HPDE6-E6E7 (cell line): ENCODE results near the gene RGPD3.
"Not testable (repeated sequence)": the region's sequence is repeated elsewhere in the genome, so short reads cannot be mapped to it uniquely, and the experiment has no call there.

ENCODE experiments used
- DNase-seq: peaks from one replicate; pipeline ENCODE4 v3.0.0; 2011; ENCODE audit warnings: missing footprints; ENCODE audit errors: extremely low spot score

RGPD3 gene

GRCh38 chr2:106486551-106487385 lies 18.6 kb upstream of the RGPD3 start, which contains the start of gene CD8B2:
Gene CD8B2 (plus strand): TSS chr2:106487364. CDS start chr2:106487427, 63 bp downstream.
- not testable (repeated sequence) for DNase-seq

- not testable (repeated sequence) for DNase-seq
Measured at GRCh38 chr2:106479563-106479962, 11.3 kb upstream of the RGPD3 start.

GRCh38 chr2:106477647-106478046 lies 9.4 kb upstream of the RGPD3 start:
- not testable (repeated sequence) for DNase-seq

GRCh38 chr2:106470658-106471057 lies 2.4 kb upstream of the RGPD3 start:
- DNase-seq: not testable (repeated sequence)

GRCh38 chr2:106467516-106467915 lies 697 bp downstream of the RGPD3 start:
- not testable (repeated sequence) for DNase-seq

- not testable (repeated sequence) for DNase-seq
Measured at GRCh38 chr2:106461882-106462281, 6.3 kb downstream of the RGPD3 start.

- not testable (repeated sequence) for DNase-seq
Measured at GRCh38 chr2:106390680-106391079, 77.5 kb downstream of the RGPD3 start.

- DNase-seq: not testable (repeated sequence)
Measured at GRCh38 chr2:106388814-106389410, 79.3 kb downstream of the RGPD3 start.

- not testable (repeated sequence) for DNase-seq
Measured at GRCh38 chr2:106384548-106384947, 83.7 kb downstream of the RGPD3 start.

GRCh38 chr2:106381867-106382266 lies 86.3 kb downstream of the RGPD3 start:
- not testable (repeated sequence) for DNase-seq

- not testable (repeated sequence) for DNase-seq
Measured at GRCh38 chr2:106379567-106379966, 88.6 kb downstream of the RGPD3 start.

GRCh38 chr2:106369182-106369581 lies 99.0 kb downstream of the RGPD3 start:
- not testable (repeated sequence) for DNase-seq

GRCh38 chr2:106366204-106366885 lies 101.9 kb downstream of the RGPD3 start:
- no peak for DNase-seq

- DNase-seq: no peak
Measured at GRCh38 chr2:106363791-106364190, 104.4 kb downstream of the RGPD3 start.

- DNase-seq: no peak
Measured at GRCh38 chr2:106362789-106363188, 105.4 kb downstream of the RGPD3 start.

GRCh38 chr2:106359512-106359911 lies 108.7 kb downstream of the RGPD3 start:
- no peak for DNase-seq

GRCh38 chr2:106358521-106358920 lies 109.7 kb downstream of the RGPD3 start:
- DNase-seq: no peak

- DNase-seq: no peak
Measured at GRCh38 chr2:106358081-106358480, 110.1 kb downstream of the RGPD3 start.

GRCh38 chr2:106356291-106356690 lies 111.9 kb downstream of the RGPD3 start:
- DNase-seq: no peak

GRCh38 chr2:106353676-106354075 lies 114.5 kb downstream of the RGPD3 start:
- DNase-seq: no peak

- no peak for DNase-seq
Measured at GRCh38 chr2:106350980-106351379, 117.2 kb downstream of the RGPD3 start.

GRCh38 chr2:106344302-106344701 lies 123.9 kb downstream of the RGPD3 start:
- DNase-seq: no peak
